ENCODE results near the gene MAP4K5.
"Not testable (repeated sequence)": the region's sequence is repeated elsewhere in the genome, so short reads cannot be mapped to it uniquely, and the experiment has no call there.

Gene MAP4K5

GRCh38 chr14:50531595-50532501, 521 bp downstream of the MAP4K5 start:
- peak; percentile 40 for DNase-seq

DNA sequence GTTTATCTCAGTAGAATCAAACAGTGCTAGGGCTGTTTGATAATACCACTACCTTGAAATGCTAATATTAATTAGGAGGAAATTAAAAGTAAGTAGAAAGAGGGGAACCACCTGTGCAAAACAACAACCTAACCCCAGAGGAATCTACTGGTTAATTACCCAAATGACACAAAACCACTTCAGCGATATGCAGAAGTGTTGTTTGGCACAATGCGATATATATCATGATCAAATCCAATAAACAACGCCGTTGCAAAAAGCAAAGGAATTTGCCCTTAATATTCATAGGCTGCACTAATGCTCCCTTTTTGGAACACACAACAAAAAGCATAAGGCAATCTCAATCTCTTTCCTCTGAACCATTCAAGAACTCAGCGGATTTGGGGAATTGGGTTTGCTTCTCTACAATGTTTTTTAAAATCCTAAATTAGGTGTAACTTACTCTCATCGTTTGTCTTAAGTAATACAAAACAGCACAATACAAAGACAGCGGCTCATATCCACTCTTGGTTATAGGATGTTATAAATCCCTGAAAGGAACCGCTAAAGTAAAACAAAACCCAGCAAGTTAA, 1.5 kb downstream of the MAP4K5 start:
- DNase-seq: peak; percentile 5

DNA sequence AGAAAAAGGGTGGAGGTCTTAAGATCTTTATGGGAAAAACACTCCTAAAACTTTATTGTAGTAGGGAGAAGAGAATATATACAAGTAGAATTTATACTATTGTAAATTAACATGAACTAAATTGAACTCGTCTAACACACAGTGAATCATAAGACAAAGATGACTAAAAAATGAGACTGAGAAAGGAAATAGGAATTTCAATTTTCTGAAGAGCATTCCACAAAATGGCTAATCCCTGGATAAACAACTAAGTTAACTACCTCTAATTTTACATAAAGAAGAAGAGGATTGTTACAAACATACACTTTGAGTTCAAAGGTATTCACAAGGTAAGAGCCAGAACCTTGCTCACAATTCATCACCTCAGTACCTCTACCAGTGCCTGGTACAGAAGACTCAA, 2.0 kb downstream of the MAP4K5 start:
- DNase-seq: peak; percentile 57

GRCh38 chr14:50529288-50530179, 2.8 kb downstream of the MAP4K5 start:
- DNase-seq: peak; percentile 13

DNA sequence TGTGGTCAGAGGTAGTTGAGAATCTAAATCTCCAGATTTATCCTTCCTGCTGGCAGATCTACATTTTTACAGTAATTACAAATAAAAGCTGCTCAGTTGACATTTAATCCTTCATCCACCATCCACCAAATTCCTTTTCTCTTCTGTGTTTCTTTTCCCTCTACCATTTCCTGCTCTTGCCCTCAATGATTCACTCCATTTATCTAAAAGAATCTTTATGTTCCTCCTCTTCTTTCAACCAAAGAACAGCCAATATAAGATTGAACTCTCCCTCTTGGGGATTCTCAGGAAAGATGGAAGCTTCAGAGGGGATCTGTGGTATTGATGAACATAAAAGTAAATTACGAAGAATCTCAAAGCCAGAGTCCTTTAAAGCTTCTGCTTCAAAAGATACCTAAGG, 4.4 kb downstream of the MAP4K5 start:
- peak; percentile 80 for DNase-seq

DNA sequence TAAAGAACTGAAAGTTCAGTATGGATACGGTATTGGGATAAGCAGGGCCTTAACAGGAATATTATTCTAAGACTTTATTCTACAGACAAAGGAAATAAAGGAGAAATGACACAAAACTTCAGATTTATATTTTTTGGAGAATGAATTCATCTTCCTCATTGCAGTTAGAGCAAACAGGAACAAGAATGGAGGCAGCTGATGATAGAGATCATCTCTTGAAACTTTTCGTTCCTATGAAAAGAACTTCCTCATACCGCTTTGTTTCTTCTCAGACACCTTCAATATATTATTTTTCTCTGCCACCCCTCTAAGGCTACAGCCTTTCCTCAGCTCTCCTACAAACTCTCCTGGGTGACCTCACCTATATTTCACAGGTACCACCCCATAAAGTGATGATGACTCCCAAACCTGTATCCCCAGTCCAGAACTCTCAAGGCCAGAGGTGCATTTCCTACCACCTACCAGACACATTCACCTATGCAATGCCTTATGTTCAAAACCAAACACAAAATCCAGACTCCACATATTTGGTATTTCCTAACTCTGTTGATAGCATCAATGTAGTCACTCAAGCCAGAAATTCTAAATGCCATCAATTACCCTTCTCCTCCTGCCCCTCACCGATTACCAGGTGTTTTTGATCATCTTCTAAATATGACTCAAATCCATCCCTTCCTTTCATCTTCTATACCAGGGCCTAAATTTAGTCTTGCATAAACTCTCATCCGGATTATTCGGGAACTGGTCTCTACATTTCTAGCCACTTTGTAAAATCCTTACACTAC, 7.4 kb downstream of the MAP4K5 start:
- DNase-seq: peak; percentile 34

DNA sequence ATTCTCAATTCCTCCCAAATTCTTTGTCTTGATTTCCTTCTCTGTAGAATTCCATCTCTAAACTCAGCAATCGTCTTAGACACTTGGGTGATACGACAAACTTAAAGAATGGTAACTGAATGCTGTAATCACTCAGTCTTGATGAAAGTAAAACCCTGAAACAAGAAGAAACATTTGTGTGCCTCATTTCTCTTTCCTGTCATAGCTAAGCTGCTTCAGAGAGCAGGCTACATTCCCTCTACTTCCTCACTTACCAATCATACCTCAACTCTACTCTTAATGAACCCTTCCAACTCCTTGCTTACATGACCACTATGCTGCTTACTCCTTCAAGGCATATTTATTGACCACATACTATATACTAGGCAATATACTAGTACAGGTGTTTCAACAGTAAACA, 8.3 kb downstream of the MAP4K5 start:
- no peak for DNase-seq

- DNase-seq: no peak
Observed at GRCh38 chr14:50523271-50524041, 8.9 kb downstream of the MAP4K5 start.

GRCh38 chr14:50521912-50522341, 10.4 kb downstream of the MAP4K5 start:
- no peak for DNase-seq

- DNase-seq: peak; percentile 79
Observed at GRCh38 chr14:50520947-50521815, 11.2 kb downstream of the MAP4K5 start.

DNA sequence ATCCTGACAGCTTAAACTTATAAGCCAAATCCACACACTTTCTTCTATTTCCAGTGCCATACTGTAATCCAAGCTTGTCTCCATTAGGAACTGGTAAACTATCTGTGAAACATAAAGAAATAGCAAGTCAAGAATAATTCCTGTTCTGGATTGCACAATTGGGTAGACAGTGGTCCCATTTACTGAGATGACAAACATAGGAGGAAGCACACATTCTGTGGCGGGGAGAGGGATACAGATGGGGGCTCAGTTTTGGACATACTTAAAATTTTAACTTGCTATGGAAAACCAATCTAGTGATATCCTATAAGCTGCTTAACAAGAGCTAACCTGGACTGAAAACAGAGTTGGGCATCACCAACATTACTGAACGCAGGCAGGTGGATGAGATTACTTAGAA, 16.3 kb downstream of the MAP4K5 start:
- DNase-seq: no peak

- no peak for DNase-seq
Observed at GRCh38 chr14:50512463-50512862, 19.9 kb downstream of the MAP4K5 start.

GRCh38 chr14:50510157-50510556, 22.2 kb downstream of the MAP4K5 start:
- no peak for DNase-seq

GRCh38 chr14:50507078-50507477, 25.3 kb downstream of the MAP4K5 start:
- not testable (repeated sequence) for DNase-seq

DNA sequence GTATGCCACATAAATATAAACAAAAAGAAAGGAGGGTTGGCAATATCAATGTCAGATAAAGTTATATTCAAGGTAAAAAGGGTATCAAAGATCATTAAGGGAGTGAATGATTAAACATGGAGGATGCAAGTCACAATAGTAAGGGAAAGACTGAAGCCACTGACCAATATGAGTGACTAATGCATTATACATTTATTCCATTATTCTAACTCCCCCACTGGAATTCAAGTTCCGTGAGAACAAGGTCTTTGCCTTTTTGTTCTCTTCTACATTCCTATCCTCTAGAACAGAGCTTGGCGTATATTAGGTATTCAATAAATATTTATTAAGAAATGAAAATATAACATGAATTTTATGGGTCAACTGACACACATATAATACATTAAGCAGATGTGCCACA, 30.7 kb downstream of the MAP4K5 start:
- peak; percentile 73 for DNase-seq

DNA sequence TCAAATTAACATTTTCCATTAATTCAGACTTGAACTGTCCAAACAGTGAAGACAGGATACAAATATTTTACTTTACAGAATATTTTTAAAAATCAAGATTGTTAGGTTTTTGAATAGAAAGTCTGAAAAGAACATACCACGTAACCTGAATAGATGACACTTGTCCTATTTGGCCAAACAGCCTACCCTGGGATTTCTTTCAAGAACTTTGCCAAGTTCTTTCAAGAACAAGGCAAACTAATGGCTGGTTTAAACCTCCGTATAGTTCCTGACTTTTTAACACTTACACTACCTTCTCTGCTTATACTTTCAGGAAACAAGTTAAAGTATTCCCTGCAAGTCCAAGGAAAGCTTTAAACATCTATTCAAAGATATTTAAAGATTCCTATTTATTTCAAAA, 35.0 kb downstream of the MAP4K5 start:
- no peak for DNase-seq

DNA sequence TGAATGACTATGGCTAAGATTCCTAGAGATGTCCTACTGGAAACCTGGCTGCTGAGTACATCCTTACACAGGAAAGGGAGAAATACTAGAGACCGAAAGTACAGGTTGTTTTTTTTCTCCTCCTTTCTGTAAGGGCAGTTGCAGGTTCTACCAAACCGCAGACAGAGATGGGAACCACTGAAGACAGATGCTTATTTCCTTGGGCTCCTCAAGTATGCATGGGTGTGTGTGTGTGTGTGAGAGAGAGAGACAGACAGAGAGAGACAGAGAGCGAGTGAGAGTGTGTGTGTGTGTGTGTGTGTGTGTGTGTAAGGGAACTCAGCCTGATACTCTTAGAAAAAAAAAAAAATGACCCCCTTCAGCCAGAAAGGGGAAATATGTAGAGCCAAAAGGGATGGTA, 42.5 kb downstream of the MAP4K5 start:
- no peak for DNase-seq

DNA sequence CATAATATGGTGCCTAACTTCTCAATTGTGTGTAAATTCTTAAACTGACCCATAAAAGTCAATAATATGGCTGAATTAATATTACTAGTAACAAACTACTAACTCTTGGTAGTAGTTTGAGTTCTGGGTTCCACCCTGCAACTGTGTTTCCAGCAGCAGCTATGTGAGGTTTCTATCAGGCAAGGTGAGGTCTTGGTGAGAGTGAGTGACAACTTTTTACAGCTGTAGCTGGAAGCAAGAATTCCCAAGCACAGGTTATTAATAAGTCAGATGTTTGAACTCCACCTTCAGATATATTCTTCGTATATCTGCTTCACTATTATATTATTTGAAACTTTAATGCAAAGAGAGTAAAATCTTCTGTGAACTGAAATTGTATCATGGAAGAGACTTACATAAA, 43.8 kb downstream of the MAP4K5 start:
- no peak for DNase-seq

GRCh38 chr14:50479041-50479440, 53.3 kb downstream of the MAP4K5 start:
- DNase-seq: no peak

DNA sequence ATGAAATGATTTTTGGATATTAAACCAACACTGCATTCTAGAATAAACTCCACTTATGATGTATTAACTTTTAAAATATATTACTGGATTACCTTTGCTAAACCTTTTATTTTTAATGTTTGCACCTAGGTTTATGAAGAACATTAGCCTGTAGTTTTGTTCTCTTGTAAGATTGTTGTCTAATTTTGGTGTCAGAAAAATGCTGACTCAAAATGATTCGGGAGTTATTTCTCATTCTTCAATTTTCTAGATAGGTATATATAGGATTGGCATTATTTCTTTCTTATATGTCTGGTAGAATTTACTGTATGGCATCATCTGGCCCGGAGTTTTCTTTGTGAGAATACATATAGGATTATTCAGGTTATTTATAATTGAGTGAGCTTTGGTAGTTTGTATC, 54.6 kb downstream of the MAP4K5 start:
- no peak for DNase-seq

DNA sequence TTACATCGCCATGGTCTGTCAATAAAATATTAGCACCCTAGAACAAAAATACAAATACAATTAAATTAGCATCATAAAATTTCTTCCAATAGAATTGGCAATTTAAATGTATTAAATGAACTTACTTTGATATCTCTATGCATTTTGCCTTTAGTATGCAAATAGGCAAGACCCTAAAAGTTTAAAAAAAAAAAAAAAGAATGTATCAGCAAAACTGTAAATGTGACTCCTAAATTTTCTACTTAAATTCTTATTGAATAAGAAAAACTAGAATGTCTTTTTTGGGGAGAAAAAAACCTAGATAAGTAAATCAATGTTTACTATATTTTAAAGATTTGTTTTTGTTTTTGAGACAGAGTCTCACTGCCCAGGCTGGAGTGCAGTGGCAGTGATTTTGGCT, 56.2 kb downstream of the MAP4K5 start:
- no peak for DNase-seq
